T-cell (primary cell): ENCODE data around the gene SAMD1. TPM values are rescaled to one million over a fixed set of nuclear protein-coding genes. Genes with fewer than 3 reads are reported as not detected.

ENCODE experiments used
- ATAC-seq, 4 experiments: fragments of 200-7000 bp in 3 of 4; fragments of 150-1000 bp in 1 of 4; cut with Tn5 transposase; replicated peaks in 1 of 4; 1 replicate in 3 of 4; 2 replicates in 1 of 4; pipeline ENCODE4 v1.10.0; 2021; ENCODE audit warnings: moderate library complexity in 3 of 4, mild to moderate bottlenecking in 2 of 4, moderate number of reproducible peaks in 1 of 4
- CTCF ChIA-PET, 2 donors: fragments of 300-600 bp; sonication (Branson Sonifier 250); formaldehyde crosslinking; loops; one replicate each; lab custom pipeline; 2022; ENCODE audit warnings: antibody characterized with exemption in 2 of 2; lab: Charles Lee
- POLR2A ChIA-PET, 2 donors: fragments of 300-600 bp; sonication (Branson Sonifier 250); formaldehyde crosslinking; loops; one replicate each; lab custom pipeline; 2022; ENCODE audit warnings: antibody characterized with exemption in 2 of 2; lab: Charles Lee
- DNase-seq, 35 experiments: peaks; one replicate each; pipeline versions ENCODE4 v3.0.0 to v3.0.0-alpha.2; 2013 to 2023
- H3K27ac ChIP-seq: one replicate; pipeline ENCODE4 v1.5.1; 2013; ENCODE audit warnings: low read length
- H3K27me3 ChIP-seq, 2 experiments: replicated peaks in 1 of 2; 1 replicate in 1 of 2; 2 replicates in 1 of 2; pipeline versions ENCODE4 v1.6.1 to v1.7.0; 2013; ENCODE audit warnings: low read length in 1 of 2, mixed read lengths in 1 of 2; ENCODE audit not compliant: control insufficient read depth in 2 of 2, insufficient read depth in 2 of 2; ENCODE audit errors: extremely low read depth in 1 of 2
- H3K36me3 ChIP-seq, 2 donors: 1 replicate in 1 of 2; 2 replicates in 1 of 2; pipeline versions ENCODE4 v1.6.1 to v1.7.0; 2013; ENCODE audit warnings: low read length in 1 of 2; ENCODE audit not compliant: control insufficient read depth in 2 of 2, insufficient read depth in 1 of 2; ENCODE audit errors: extremely low read depth in 1 of 2
- H3K4me1 ChIP-seq, 2 experiments: 1 replicate in 1 of 2; 2 replicates in 1 of 2; pipeline versions ENCODE4 v1.6.1 to v1.7.0; 2013; ENCODE audit warnings: low read length in 2 of 2, mixed read lengths in 1 of 2; ENCODE audit not compliant: insufficient read depth in 2 of 2, control insufficient read depth in 1 of 2; ENCODE audit errors: extremely low read depth in 1 of 2
- H3K4me3 ChIP-seq, 2 donors: 1 replicate in 1 of 2; 2 replicates in 1 of 2; pipeline versions ENCODE4 v1.5.1 to v1.7.0; 2013; ENCODE audit warnings: mild to moderate bottlenecking in 2 of 2, low read length in 1 of 2, moderate library complexity in 1 of 2; ENCODE audit not compliant: control insufficient read depth in 1 of 2; ENCODE audit errors: extremely low read depth in 1 of 2
- H3K9me3 ChIP-seq: 2 replicates; pipeline ENCODE4 v1.7.0; 2013
- H3K27ac Mint-ChIP-seq, 2 donors: one replicate each; pipeline ENCODE4 v1.8.0; 2020 to 2021; ENCODE audit warnings: mild to moderate bottlenecking in 2 of 2, mixed read lengths in 2 of 2
- H3K27me3 Mint-ChIP-seq, 2 donors: one replicate each; pipeline ENCODE4 v1.8.0; 2021 to 2022; ENCODE audit warnings: mixed read lengths in 2 of 2
- H3K36me3 Mint-ChIP-seq: one replicate; pipeline ENCODE4 v1.8.0; 2021; ENCODE audit warnings: mixed read lengths
- H3K4me1 Mint-ChIP-seq, 3 donors: one replicate each; pipeline ENCODE4 v1.8.0; 2020 to 2022; ENCODE audit warnings: mixed read lengths in 3 of 3, mild to moderate bottlenecking in 1 of 3
- H3K4me3 Mint-ChIP-seq, 3 donors: one replicate each; pipeline ENCODE4 v1.8.0; 2020 to 2022; ENCODE audit warnings: mild to moderate bottlenecking in 3 of 3, mixed read lengths in 3 of 3, moderate library complexity in 3 of 3
- H3K9me3 Mint-ChIP-seq, 3 donors: one replicate each; pipeline ENCODE4 v1.8.0; 2020 to 2022; ENCODE audit warnings: mixed read lengths in 3 of 3
- WGBS: methylation state at CpG from one replicate; pipeline ENCODE4 v1.1.5; 2013; ENCODE audit warnings: missing lambda C conversion rate; ENCODE audit not compliant: insufficient coverage; 5-methylcytosine and 5-hydroxymethylcytosine counted together
- total RNA-seq, 35 experiments: library from RNA in 6 of 35; stranded (reverse) in 6 of 35; fragments of 120-200 nt in 1 of 35; gene quantifications; one replicate each; pipeline versions ENCODE4 v1.2.1 to v1.2.4 and lab custom pipeline; 2013 to 2026

Gene SAMD1
- total RNA-seq, 5 donors from 2014 or later (not counting 1 experiment from before 2014, with no cell fraction given): 38.9 to 75.0 (median 59.2) TPM

DNA sequence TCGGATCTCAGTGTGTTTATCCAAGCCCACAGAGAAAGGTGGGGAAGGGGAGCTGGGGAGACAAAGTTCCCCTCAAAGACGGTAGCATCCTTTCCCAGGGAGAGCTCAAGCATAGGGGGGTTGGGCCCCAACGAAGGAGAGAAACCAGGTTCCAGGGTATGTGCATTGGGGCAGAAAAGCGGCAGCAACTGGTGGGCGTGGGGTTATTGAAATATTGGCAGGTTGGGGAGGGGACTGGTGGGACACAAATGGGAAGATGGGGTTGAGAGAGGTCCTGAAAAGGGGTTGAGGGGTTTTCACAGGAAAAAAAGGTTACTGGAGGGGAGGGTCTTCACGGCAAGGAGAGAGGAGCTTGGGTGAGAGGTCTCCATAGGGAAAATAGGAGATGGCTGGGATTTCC, 44.8 kb upstream of the SAMD1 start:
- 31% methylated on average over 6 of the region's 6 CpGs for WGBS
- Histone ChIP-seq H3K4me1 (peaks cover 0 to 33% of the 10 kb centered on the region in 2 experiments), H3K9me3 (no peaks in the 10 kb centered on the region), H3K4me3 (no peak overlapping the region), H3K27me3 (no peaks in the 10 kb centered on the region), H3K27ac (no peak overlapping the region), H3K36me3 (peaks cover 0 to 6% of the 10 kb centered on the region in 2 donors)
- Mint-ChIP-seq H3K27ac (peak overlapping the region in 1 of 2 donors; percentile 77), H3K9me3 (no peaks in the 10 kb centered on the region), H3K4me3 (peak overlapping the region; percentile 75 to 82 (median 76)), H3K27me3 (no peaks in the 10 kb centered on the region), H3K36me3 (peaks cover 4% of the 10 kb centered on the region), H3K4me1 (peaks cover 20 to 28% (median 25%) of the 10 kb centered on the region in 3 donors)
- ATAC-seq (no peak), DNase-seq (no peak)
- POLR2A ChIA-PET: no interaction called here
- CTCF ChIA-PET: interaction anchor here (0.7 to 1.3 kb wide), 5 partner anchors 21 to 537 kb away, joined by 4 to 8 read pairs (median 6); no protein-coding TSS in a partner anchor

DNA sequence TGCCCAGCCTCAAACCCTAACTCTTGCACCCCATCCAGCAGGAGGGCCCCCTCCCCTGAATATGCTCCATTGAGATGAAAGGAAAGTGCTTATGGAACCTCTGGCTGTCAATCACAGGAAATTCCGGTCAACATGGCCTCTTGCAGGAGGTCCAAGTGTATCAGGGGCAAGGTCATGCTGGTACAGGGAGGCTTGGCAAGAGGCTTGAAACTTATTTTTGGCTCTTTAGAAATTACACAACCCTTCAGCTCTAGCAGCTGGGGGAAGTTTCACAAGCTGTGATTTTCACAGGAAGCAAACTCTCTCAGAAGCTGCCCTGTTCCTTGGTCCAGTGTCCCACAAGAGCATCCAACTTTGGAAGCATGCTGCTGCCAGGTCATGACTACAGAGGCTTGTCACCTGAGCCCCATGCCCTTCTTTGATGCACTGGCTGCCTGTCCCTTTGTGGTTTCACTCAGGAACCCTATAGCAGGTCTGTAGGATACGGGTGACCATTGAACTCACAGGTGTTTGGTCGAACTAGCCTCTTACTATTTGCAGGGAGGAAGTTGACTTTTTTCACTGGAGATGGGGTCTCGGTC, 37.5 kb upstream of the SAMD1 start:
- DNase-seq (no peak), ATAC-seq (no peak)
- H3K36me3 Mint-ChIP-seq: no peaks in the 10 kb centered on the region
- Histone ChIP-seq H3K27me3 (no peaks in the 10 kb centered on the region), H3K4me1 (no peaks in the 10 kb centered on the region), H3K36me3 (no peaks in the 10 kb centered on the region), H3K9me3 (no peaks in the 10 kb centered on the region), H3K4me3 (no peak overlapping the region), H3K27ac (no peak overlapping the region)
- no peak overlapping the region for H3K4me3 Mint-ChIP-seq
- CTCF ChIA-PET: no interaction called here
- POLR2A ChIA-PET: no interaction called here
- H3K4me1 Mint-ChIP-seq: no peaks in the 10 kb centered on the region
- no peaks in the 10 kb centered on the region for H3K27me3 Mint-ChIP-seq
- H3K27ac Mint-ChIP-seq: no peak overlapping the region
- 100% methylated on average over 1 of the region's 4 CpGs for WGBS
- H3K9me3 Mint-ChIP-seq: no peaks in the 10 kb centered on the region

DNA sequence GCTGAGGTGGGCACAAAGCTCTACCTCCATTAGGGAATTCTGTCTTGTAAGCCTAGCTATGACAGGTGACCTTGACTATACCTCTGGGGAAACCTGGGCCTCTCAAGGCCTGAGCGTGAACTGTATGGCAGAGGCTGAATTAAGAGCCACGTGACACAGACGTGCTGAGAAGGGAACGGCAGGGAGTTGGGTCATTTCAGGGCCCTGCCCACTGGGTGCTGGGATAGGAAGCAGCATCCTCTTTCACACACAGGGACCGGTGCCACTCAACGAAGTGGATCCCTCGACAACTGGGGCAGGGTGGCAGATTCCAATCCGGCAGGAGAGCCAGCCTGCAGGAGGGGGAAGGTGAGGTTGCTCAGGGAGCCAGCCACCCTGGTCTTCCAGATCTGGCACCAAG, 36.6 kb upstream of the SAMD1 start:
- WGBS: 90% methylated on average over 5 of the region's 8 CpGs
- H3K9me3 Mint-ChIP-seq: no peaks in the 10 kb centered on the region
- no peak overlapping the region for H3K4me3 ChIP-seq
- H3K27me3 ChIP-seq: no peaks in the 10 kb centered on the region
- no peak overlapping the region for H3K27ac Mint-ChIP-seq
- H3K36me3 ChIP-seq: no peaks in the 10 kb centered on the region
- H3K4me1 ChIP-seq: no peaks in the 10 kb centered on the region
- H3K4me1 Mint-ChIP-seq: no peaks in the 10 kb centered on the region
- ChIA-PET CTCF (no interaction called here), POLR2A (no interaction called here)
- no peaks in the 10 kb centered on the region for H3K27me3 Mint-ChIP-seq
- no peaks in the 10 kb centered on the region for H3K36me3 Mint-ChIP-seq
- H3K27ac ChIP-seq: no peak overlapping the region
- no peaks in the 10 kb centered on the region for H3K9me3 ChIP-seq
- no peak for DNase-seq
- H3K4me3 Mint-ChIP-seq: no peak overlapping the region
- no peak for ATAC-seq

DNA sequence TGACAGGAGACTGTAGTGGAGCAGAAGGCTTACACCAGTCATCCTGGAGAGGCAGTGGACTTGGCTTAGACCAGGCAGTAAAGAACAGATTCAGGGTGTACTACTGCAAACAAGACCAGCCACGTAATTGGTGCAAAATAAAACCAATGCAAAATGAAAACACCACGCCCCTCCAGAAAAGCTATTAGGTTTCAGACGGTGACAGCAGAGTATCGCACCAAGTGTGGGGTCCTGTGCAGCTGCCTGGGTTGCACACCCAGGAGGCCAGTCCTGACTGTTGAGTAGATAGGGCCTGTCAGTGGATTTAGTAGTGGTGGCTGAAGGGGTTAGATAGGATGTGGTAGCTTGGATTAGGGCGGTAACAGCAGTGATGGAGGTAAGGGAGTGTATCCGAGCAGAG, 32.4 kb upstream of the SAMD1 start:
- Histone ChIP-seq H3K9me3 (no peaks in the 10 kb centered on the region), H3K27ac (no peak overlapping the region), H3K4me1 (peaks cover 2 to 9% of the 10 kb centered on the region in 2 experiments), H3K27me3 (no peaks in the 10 kb centered on the region), H3K36me3 (no peaks in the 10 kb centered on the region), H3K4me3 (no peak overlapping the region)
- WGBS: 96% methylated on average over 4 of the region's 6 CpGs
- Mint-ChIP-seq H3K36me3 (no peaks in the 10 kb centered on the region), H3K4me1 (peaks cover 8 to 10% (median 9%) of the 10 kb centered on the region in 3 donors), H3K9me3 (no peaks in the 10 kb centered on the region), H3K27me3 (no peaks in the 10 kb centered on the region), H3K4me3 (no peak overlapping the region), H3K27ac (no peak overlapping the region)
- ChIA-PET POLR2A (interaction anchor here in 1 of 2 donors (0.6 kb wide), 1 partner anchor 356 kb away, joined by 3 read pairs; no protein-coding TSS in a partner anchor), CTCF (no interaction called here)
- DNase-seq: no peak
- no peak for ATAC-seq

DNA sequence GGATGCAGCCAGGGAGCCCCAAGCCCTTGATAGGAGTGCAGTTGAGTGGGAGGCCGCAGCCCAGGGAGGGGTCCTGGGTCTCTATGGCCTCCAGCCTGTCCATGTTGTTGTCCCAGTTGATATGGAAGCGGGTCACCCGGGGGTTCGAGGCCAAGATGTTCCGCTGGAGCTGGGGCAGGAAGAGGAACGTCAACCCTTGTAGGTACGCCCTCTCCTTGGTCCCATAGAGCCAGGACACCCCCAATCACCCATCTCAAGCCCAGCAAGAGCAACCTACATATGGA, 29.9 kb upstream of the SAMD1 start:
- H3K27ac ChIP-seq: no peak overlapping the region
- no peaks in the 10 kb centered on the region for H3K9me3 Mint-ChIP-seq
- H3K36me3 ChIP-seq: no peaks in the 10 kb centered on the region
- peaks cover 23 to 28% (median 26%) of the 10 kb centered on the region in 3 donors for H3K4me1 Mint-ChIP-seq
- H3K27me3 Mint-ChIP-seq: no peaks in the 10 kb centered on the region
- WGBS: 100% methylated on average over 1 of the region's 7 CpGs
- H3K9me3 ChIP-seq: no peaks in the 10 kb centered on the region
- H3K4me1 ChIP-seq: peaks cover 15 to 28% of the 10 kb centered on the region in 2 experiments
- POLR2A ChIA-PET: no interaction called here
- ATAC-seq (no peak), DNase-seq (no peak)
- CTCF ChIA-PET: no interaction called here
- H3K4me3 Mint-ChIP-seq: no peak overlapping the region
- H3K4me3 ChIP-seq: no peak overlapping the region
- no peak overlapping the region for H3K27ac Mint-ChIP-seq
- no peaks in the 10 kb centered on the region for H3K27me3 ChIP-seq
- H3K36me3 Mint-ChIP-seq: no peaks in the 10 kb centered on the region

DNA sequence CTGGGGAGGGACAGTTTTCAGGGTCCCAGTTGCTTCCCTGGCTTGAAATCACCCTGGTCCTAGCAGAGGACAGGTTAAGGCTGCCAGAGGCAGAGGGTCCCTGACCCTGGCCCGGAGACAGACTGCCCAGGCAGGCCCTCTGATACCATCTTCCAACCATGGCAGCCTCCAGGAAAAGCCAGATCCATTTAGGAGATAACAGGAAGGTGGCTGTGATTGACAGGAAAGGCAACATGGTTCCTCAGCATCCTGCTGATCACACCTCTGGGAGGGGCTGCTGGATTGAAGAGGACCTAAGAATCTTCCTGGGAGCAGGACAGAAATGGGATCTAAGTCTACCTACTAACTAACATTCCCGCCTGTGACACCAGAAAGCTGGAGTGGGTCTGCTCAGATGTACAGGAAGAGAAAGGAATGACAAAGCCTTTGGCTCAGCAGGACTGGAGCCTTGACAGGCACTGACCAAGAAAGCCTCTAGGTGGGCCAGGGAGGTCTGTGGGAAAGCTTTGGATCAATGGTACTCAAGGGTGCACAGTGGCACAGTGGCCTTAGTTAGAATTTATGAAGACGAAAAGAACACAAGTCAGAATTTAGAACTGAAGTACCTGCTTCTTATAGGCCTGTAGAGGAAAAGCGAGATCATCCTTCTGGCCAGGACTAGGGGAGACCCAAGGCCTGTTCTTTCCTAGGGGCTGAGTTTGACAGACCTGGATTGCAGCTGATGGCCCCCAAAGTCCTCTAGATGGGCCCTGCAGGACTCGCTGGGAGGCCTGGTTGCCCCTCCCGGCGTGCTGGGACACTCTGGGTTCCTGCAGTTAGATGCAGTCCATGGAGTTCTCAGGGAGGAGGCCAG, 29.3 kb upstream of the SAMD1 start:
- Mint-ChIP-seq H3K27me3 (no peaks in the 10 kb centered on the region), H3K27ac (peak overlapping the region in 1 of 2 donors; percentile 39), H3K9me3 (no peaks in the 10 kb centered on the region), H3K36me3 (no peaks in the 10 kb centered on the region), H3K4me3 (peak overlapping the region in 1 of 3 donors; percentile 7), H3K4me1 (peaks cover 29 to 33% (median 29%) of the 10 kb centered on the region in 3 donors)
- no peaks in the 10 kb centered on the region for H3K27me3 ChIP-seq
- peaks cover 18 to 31% of the 10 kb centered on the region in 2 experiments for H3K4me1 ChIP-seq
- ATAC-seq (no peak), DNase-seq (no peak)
- no peaks in the 10 kb centered on the region for H3K36me3 ChIP-seq
- ChIA-PET CTCF (no interaction called here), POLR2A (no interaction called here)
- H3K27ac ChIP-seq: no peak overlapping the region
- no peaks in the 10 kb centered on the region for H3K9me3 ChIP-seq
- no peak overlapping the region for H3K4me3 ChIP-seq
- 97% methylated on average over 5 of the region's 7 CpGs for WGBS
